ENCODE results near the gene ARL4D.
A peak's percentile ranks its signal among the peaks of the same experiment; 100 is the strongest.

Gene ARL4D

DNA sequence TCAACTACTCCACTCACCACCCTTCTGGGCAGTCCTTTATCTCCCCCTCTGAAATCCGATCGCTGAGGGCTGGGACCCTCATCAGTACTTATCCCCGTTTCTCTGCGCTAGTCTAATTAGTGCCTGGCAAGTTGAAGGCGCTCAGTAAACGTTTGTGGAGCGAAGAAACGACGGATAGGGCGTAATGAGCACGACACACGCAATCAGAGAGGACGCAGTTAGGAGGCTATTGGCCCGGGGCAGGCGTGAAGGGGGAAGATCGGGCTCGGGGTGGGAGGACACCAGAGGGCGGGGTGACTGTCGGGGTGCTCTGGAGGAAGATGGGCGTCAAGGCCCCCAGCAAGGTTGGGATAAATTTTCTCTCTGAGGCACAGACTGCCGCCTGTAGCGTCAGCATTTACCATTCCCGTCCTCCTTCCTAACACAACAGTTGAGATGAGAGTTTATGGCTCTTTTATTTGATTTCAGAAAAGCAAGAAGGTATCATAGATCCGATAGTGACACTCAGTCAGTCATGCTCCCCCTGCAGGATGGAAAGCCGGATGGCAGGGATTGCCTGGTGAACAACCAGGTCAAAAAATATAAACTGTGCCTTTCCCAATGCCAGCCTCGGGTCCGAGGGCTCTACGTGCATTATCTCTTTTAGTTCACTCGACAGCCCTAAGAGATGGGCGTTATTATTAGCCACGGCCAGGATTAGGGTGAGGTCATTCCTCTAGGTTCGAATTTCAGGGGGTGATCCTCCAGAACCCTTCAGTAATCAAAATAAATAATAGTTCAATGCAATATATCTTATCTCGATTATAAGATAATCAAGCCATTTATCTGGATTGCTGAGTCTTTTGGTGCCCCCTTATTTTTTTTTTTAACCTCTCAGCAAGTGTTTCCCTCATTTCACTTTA lies 9.5 kb upstream of the ARL4D start (continued):
- TF ChIP-seq ZNF341 (tag by site-specific recombination; IDR thresholded peaks at IDR 0.05; ENCODE audit: low read depth) (peak; percentile 66), ZNF366 (tag by site-specific recombination; conservative IDR thresholded peaks at IDR 0.05) (peak; percentile 69; the same call in 1 of the 2 replicates), ZBTB17 (tag by site-specific recombination; IDR thresholded peaks at IDR 0.05) (peak; percentile 78), ZNF585B (tag by site-specific recombination; IDR thresholded peaks at IDR 0.05) (no peak), ZNF324 (tag by site-specific recombination; IDR thresholded peaks at IDR 0.05) (0 out of 2 replicates have a peak, but pooled peaks have one; percentile 44), PRDM1 (tag by site-specific recombination; IDR thresholded peaks at IDR 0.05) (peak; percentile 19; the same call in 1 of the 2 replicates), ZNF76 (tag by site-specific recombination; IDR thresholded peaks at IDR 0.05; ENCODE audit: borderline replicate concordance, low read depth) (peak; percentile 58; the same call in 1 of the 2 replicates), ZNF214 (tag by site-specific recombination; IDR thresholded peaks at IDR 0.05; ENCODE audit: borderline replicate concordance) (0 out of 2 replicates have a peak, but pooled peaks have one; percentile 31), ZFHX2 (tag by site-specific recombination; conservative IDR thresholded peaks at IDR 0.05) (peak; percentile 48; the same call in 1 of the 2 replicates), KLF9 (tag by site-specific recombination; IDR thresholded peaks at IDR 0.05; ENCODE audit: low read depth) (peak; percentile 70; the same call in 1 of the 2 replicates), SP3 (tag by site-specific recombination; IDR thresholded peaks at IDR 0.05) (peak; percentile 64), ZNF654 (tag by site-specific recombination; IDR thresholded peaks at IDR 0.05; ENCODE audit: low read depth) (peak; percentile 46), ZNF660 (tag by site-specific recombination; IDR thresholded peaks at IDR 0.05) (peak; percentile 50; the same call in 1 of the 2 replicates), EGR2 (tag by site-specific recombination; IDR thresholded peaks at IDR 0.05; ENCODE audit: low read depth) (peak; percentile 25; the same call in 1 of the 2 replicates), KLF8 (tag by site-specific recombination; IDR thresholded peaks at IDR 0.05) (peak; percentile 59), FEZF1 (tag by site-specific recombination; IDR thresholded peaks at IDR 0.05) (no peak), ZNF777 (tag by site-specific recombination; IDR thresholded peaks at IDR 0.05; ENCODE audit: borderline replicate concordance) (0 out of 2 replicates have a peak, but pooled peaks have one; percentile 13)
- TF ChIP-seq, protein P1, sequence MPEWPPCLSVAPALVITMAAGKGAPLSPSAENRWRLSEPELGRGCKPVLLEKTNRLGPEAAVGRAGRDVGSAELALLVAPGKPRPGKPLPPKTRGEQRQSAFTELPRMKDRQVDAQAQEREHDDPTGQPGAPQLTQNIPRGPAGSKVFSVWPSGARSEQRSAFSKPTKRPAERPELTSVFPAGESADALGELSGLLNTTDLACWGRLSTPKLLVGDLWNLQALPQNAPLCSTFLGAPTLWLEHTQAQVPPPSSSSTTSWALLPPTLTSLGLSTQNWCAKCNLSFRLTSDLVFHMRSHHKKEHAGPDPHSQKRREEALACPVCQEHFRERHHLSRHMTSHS (tag by site-specific recombination; IDR thresholded peaks at IDR 0.05) = no peak
- TF ChIP-seq, protein P2, sequence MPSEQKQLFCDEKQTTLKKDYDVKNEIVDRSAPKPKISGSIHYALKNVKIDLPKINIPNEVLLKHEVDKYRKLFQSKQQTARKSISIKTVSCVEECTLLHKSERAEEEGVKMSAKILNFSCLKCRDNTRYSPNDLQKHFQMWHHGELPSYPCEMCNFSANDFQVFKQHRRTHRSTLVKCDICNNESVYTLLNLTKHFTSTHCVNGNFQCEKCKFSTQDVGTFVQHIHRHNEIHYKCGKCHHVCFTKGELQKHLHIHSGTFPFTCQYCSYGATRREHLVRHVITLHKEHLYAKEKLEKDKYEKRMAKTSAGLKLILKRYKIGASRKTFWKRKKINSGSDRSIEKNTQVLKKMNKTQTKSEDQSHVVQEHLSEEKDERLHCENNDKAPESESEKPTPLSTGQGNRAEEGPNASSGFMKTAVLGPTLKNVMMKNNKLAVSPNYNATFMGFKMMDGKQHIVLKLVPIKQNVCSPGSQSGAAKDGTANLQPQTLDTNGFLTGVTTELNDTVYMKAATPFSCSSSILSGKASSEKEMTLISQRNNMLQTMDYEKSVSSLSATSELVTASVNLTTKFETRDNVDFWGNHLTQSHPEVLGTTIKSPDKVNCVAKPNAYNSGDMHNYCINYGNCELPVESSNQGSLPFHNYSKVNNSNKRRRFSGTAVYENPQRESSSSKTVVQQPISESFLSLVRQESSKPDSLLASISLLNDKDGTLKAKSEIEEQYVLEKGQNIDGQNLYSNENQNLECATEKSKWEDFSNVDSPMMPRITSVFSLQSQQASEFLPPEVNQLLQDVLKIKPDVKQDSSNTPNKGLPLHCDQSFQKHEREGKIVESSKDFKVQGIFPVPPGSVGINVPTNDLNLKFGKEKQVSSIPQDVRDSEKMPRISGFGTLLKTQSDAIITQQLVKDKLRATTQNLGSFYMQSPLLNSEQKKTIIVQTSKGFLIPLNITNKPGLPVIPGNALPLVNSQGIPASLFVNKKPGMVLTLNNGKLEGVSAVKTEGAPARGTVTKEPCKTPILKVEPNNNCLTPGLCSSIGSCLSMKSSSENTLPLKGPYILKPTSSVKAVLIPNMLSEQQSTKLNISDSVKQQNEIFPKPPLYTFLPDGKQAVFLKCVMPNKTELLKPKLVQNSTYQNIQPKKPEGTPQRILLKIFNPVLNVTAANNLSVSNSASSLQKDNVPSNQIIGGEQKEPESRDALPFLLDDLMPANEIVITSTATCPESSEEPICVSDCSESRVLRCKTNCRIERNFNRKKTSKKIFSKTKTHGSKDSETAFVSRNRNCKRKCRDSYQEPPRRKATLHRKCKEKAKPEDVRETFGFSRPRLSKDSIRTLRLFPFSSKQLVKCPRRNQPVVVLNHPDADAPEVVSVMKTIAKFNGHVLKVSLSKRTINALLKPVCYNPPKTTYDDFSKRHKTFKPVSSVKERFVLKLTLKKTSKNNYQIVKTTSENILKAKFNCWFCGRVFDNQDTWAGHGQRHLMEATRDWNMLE (tag by site-specific recombination; conservative IDR thresholded peaks at IDR 0.05; ENCODE audit: low read depth) = peak; percentile 51; the same call in 1 of the 2 replicates
- TF ChIP-seq, protein P3, sequence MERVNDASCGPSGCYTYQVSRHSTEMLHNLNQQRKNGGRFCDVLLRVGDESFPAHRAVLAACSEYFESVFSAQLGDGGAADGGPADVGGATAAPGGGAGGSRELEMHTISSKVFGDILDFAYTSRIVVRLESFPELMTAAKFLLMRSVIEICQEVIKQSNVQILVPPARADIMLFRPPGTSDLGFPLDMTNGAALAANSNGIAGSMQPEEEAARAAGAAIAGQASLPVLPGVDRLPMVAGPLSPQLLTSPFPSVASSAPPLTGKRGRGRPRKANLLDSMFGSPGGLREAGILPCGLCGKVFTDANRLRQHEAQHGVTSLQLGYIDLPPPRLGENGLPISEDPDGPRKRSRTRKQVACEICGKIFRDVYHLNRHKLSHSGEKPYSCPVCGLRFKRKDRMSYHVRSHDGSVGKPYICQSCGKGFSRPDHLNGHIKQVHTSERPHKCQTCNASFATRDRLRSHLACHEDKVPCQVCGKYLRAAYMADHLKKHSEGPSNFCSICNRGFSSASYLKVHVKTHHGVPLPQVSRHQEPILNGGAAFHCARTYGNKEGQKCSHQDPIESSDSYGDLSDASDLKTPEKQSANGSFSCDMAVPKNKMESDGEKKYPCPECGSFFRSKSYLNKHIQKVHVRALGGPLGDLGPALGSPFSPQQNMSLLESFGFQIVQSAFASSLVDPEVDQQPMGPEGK (tag by site-specific recombination; IDR thresholded peaks at IDR 0.05) = peak; percentile 80
- TF ChIP-seq, protein P4, sequence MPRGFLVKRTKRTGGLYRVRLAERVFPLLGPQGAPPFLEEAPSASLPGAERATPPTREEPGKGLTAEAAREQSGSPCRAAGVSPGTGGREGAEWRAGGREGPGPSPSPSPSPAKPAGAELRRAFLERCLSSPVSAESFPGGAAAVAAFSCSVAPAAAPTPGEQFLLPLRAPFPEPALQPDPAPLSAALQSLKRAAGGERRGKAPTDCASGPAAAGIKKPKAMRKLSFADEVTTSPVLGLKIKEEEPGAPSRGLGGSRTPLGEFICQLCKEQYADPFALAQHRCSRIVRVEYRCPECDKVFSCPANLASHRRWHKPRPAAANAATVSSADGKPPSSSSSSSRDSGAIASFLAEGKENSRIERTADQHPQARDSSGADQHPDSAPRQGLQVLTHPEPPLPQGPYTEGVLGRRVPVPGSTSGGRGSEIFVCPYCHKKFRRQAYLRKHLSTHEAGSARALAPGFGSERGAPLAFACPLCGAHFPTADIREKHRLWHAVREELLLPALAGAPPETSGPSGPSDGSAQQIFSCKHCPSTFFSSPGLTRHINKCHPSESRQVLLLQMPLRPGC (tag by site-specific recombination; IDR thresholded peaks at IDR 0.05) = 0 out of 2 replicates have a peak, but pooled peaks have one; percentile 13
- TF ChIP-seq, protein P5, sequence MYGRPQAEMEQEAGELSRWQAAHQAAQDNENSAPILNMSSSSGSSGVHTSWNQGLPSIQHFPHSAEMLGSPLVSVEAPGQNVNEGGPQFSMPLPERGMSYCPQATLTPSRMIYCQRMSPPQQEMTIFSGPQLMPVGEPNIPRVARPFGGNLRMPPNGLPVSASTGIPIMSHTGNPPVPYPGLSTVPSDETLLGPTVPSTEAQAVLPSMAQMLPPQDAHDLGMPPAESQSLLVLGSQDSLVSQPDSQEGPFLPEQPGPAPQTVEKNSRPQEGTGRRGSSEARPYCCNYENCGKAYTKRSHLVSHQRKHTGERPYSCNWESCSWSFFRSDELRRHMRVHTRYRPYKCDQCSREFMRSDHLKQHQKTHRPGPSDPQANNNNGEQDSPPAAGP (tag by site-specific recombination; IDR thresholded peaks at IDR 0.05) = peak; percentile 48; the same call in 1 of the 2 replicates
- TF ChIP-seq, protein P6, sequence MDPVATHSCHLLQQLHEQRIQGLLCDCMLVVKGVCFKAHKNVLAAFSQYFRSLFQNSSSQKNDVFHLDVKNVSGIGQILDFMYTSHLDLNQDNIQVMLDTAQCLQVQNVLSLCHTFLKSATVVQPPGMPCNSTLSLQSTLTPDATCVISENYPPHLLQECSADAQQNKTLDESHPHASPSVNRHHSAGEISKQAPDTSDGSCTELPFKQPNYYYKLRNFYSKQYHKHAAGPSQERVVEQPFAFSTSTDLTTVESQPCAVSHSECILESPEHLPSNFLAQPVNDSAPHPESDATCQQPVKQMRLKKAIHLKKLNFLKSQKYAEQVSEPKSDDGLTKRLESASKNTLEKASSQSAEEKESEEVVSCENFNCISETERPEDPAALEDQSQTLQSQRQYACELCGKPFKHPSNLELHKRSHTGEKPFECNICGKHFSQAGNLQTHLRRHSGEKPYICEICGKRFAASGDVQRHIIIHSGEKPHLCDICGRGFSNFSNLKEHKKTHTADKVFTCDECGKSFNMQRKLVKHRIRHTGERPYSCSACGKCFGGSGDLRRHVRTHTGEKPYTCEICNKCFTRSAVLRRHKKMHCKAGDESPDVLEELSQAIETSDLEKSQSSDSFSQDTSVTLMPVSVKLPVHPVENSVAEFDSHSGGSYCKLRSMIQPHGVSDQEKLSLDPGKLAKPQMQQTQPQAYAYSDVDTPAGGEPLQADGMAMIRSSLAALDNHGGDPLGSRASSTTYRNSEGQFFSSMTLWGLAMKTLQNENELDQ (tag by site-specific recombination; IDR thresholded peaks at IDR 0.05; ENCODE audit: low read depth) = no peak
- TF ChIP-seq, protein P7, sequence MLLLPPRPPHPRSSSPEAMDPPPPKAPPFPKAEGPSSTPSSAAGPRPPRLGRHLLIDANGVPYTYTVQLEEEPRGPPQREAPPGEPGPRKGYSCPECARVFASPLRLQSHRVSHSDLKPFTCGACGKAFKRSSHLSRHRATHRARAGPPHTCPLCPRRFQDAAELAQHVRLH (tag by site-specific recombination; IDR thresholded peaks at IDR 0.05) = peak; percentile 70; the same call in 1 of the 2 replicates

All from HEK293 (cell line).